ENCODE data around the gene NAXE.

Gene NAXE

GRCh38 chr1:156559086-156559796 lies 32.3 kb upstream of the NAXE start:
- Histone ChIP-seq H3K9me2 (replicated peaks; ENCODE audit: control insufficient read depth, low read length) (no peaks in the 10 kb centered on the region), H4K20me1 (ENCODE audit: control insufficient read depth, insufficient read depth, low read depth, low read length) (no peaks in the 10 kb centered on the region), H3F3A (ENCODE audit: control insufficient read depth, insufficient read depth) (no peaks in the 10 kb centered on the region), H3K4me1 (ENCODE audit: control insufficient read depth, low read length) (peaks cover under 1% of the 10 kb centered on the region; the same call in 1 of the 2 replicates), H3K9me3 (ENCODE audit: control insufficient read depth, insufficient read depth, low read length) (no peaks in the 10 kb centered on the region), H3K4me3 (ENCODE audit: low read length) (no peak overlapping the region), H3K36me3 (ENCODE audit: control insufficient read depth, low read length) (peaks cover 31% of the 10 kb centered on the region), H3K79me2 (ENCODE audit: control insufficient read depth, low read length) (no peaks in the 10 kb centered on the region), H3K27me3 (ENCODE audit: control insufficient read depth, low read length) (no peaks in the 10 kb centered on the region), H3K4me2 (ENCODE audit: low read length) (no peak overlapping the region), H3K27ac (ENCODE audit: low read depth, low read length) (no peak overlapping the region)
- TF ChIP-seq CTCF (IDR thresholded peaks at IDR 0.05; ENCODE audit: low read depth, low read length, poor library complexity, severe bottlenecking) (no peak), EZH2phosphoT487 (IDR thresholded peaks at IDR 0.05; ENCODE audit: borderline replicate concordance, low read length) (no peak)

GRCh38 chr1:156559797-156560385 lies 31.7 kb upstream of the NAXE start:
- H3K9me3 ChIP-seq (ENCODE audit: control insufficient read depth, insufficient read depth, low read length), result no peaks in the 10 kb centered on the region
- no peaks in the 10 kb centered on the region for H3K4me1 ChIP-seq (ENCODE audit: control insufficient read depth, low read length)
- no peak overlapping the region for H3K27ac ChIP-seq (ENCODE audit: low read depth, low read length)
- TF ChIP-seq EZH2phosphoT487 (IDR thresholded peaks at IDR 0.05; ENCODE audit: borderline replicate concordance, low read length) (no peak), CTCF (IDR thresholded peaks at IDR 0.05; ENCODE audit: low read depth, low read length, poor library complexity, severe bottlenecking) (no peak)
- H3K9me2 ChIP-seq (replicated peaks; ENCODE audit: control insufficient read depth, low read length), result no peaks in the 10 kb centered on the region
- no peak overlapping the region for H3K4me2 ChIP-seq (ENCODE audit: low read length)
- no peaks in the 10 kb centered on the region for H3K79me2 ChIP-seq (ENCODE audit: control insufficient read depth, low read length)
- no peaks in the 10 kb centered on the region for H3K27me3 ChIP-seq (ENCODE audit: control insufficient read depth, low read length)
- H3K4me3 ChIP-seq (ENCODE audit: low read length), result no peak overlapping the region
- peaks cover 37% of the 10 kb centered on the region for H3K36me3 ChIP-seq (ENCODE audit: control insufficient read depth, low read length)
- no peaks in the 10 kb centered on the region for H3F3A ChIP-seq (ENCODE audit: control insufficient read depth, insufficient read depth)
- no peaks in the 10 kb centered on the region for H4K20me1 ChIP-seq (ENCODE audit: control insufficient read depth, insufficient read depth, low read depth, low read length)

GRCh38 chr1:156560585-156561163 lies 30.9 kb upstream of the NAXE start:
- Histone ChIP-seq H3K27me3 (ENCODE audit: control insufficient read depth, low read length) (no peaks in the 10 kb centered on the region), H4K20me1 (ENCODE audit: control insufficient read depth, insufficient read depth, low read depth, low read length) (no peaks in the 10 kb centered on the region), H3K4me2 (ENCODE audit: low read length) (no peak overlapping the region), H3K4me1 (ENCODE audit: control insufficient read depth, low read length) (no peaks in the 10 kb centered on the region), H3K4me3 (ENCODE audit: low read length) (no peak overlapping the region), H3K9me3 (ENCODE audit: control insufficient read depth, insufficient read depth, low read length) (no peaks in the 10 kb centered on the region), H3K9me2 (replicated peaks; ENCODE audit: control insufficient read depth, low read length) (no peaks in the 10 kb centered on the region), H3K79me2 (ENCODE audit: control insufficient read depth, low read length) (no peaks in the 10 kb centered on the region), H3K27ac (ENCODE audit: low read depth, low read length) (no peak overlapping the region), H3K36me3 (ENCODE audit: control insufficient read depth, low read length) (peaks cover 42% of the 10 kb centered on the region), H3F3A (ENCODE audit: control insufficient read depth, insufficient read depth) (no peaks in the 10 kb centered on the region)
- TF ChIP-seq EZH2phosphoT487 (IDR thresholded peaks at IDR 0.05; ENCODE audit: borderline replicate concordance, low read length), result no peak
- no peak for TF ChIP-seq CTCF (IDR thresholded peaks at IDR 0.05; ENCODE audit: low read depth, low read length, poor library complexity, severe bottlenecking)

Measured in DOHH2 (cell line).